Vagina (tissue), 2 donors: ENCODE results near the gene HOXB9. TPM values are rescaled to one million over a fixed set of nuclear protein-coding genes. Genes with fewer than 3 reads are reported as not detected.

Experiments used
- DNase-seq, 2 donors: peaks; one replicate each; pipeline ENCODE4 v3.0.0-alpha.2; 2017; ENCODE audit errors: extremely low spot score in 2 of 2
- H3K27ac ChIP-seq: fragments of 200-600 bp; sonication (generic); one replicate; pipeline ENCODE4 v1.5.1; 2019
- H3K27me3 ChIP-seq: fragments of 200-600 bp; sonication (generic); one replicate; pipeline ENCODE4 v1.5.1; 2019
- H3K36me3 ChIP-seq, 2 donors: fragments of 200-600 bp; sonication (generic); one replicate each; pipeline ENCODE4 v1.5.1; 2017 to 2019
- H3K4me1 ChIP-seq: fragments of 200-600 bp; sonication (generic); one replicate; pipeline ENCODE4 v1.5.1; 2019
- H3K4me3 ChIP-seq, 2 donors: fragments of 200-600 bp; sonication (generic); 1 replicate in 1 of 2; 2 replicates in 1 of 2; pipeline ENCODE4 v1.5.1; 2016 to 2019
- H3K9me3 ChIP-seq: fragments of 200-600 bp; sonication (generic); one replicate; pipeline ENCODE4 v1.5.1; 2019
- CTCF ChIP-seq, 3 experiments: fragments of 450-650 bp in 2 of 3; fragments of 200-600 bp in 1 of 3; sonication (generic) in 1 of 3; IDR thresholded peaks; one replicate each; pipeline ENCODE4 v1.5.1; 2017 to 2019; ENCODE audit warnings: antibody characterized with exemption in 3 of 3, mild to moderate bottlenecking in 2 of 3, moderate library complexity in 2 of 3
- POLR2A ChIP-seq, 2 donors: fragments of 450-650 bp; IDR thresholded peaks; one replicate each; pipeline ENCODE4 v1.6.1; 2017; ENCODE audit warnings: antibody characterized with exemption in 2 of 2, mild to moderate bottlenecking in 2 of 2, moderate library complexity in 2 of 2
- POLR2AphosphoS5 ChIP-seq, 2 donors: sonication (generic); formaldehyde crosslinking; IDR thresholded peaks; one replicate each; pipeline ENCODE4 v1.9.0; 2017; ENCODE audit warnings: antibody characterized with exemption in 2 of 2, mild to moderate bottlenecking in 2 of 2, low read depth in 1 of 2; ENCODE audit not compliant: insufficient read depth in 1 of 2
- intact Hi-C: fragments of 100-400 bp; cut with DNase I; formaldehyde crosslinking; loops from one replicate; pipeline ENCODE4 v1.15.1; 2023
- total RNA-seq: library from RNA; depleted of rRNA; stranded (reverse); fragments of >200 nt; gene quantifications from one replicate; pipeline ENCODE4 v1.2.3, GENCODE V29; 2016

Gene HOXB9
- total RNA-seq, 1 donor from 2014 or later, result not detected

- Histone ChIP-seq H3K27me3 (no peaks in the 10 kb centered on the region), H3K9me3 (no peaks in the 10 kb centered on the region), H3K4me1 (peaks cover 9% of the 10 kb centered on the region), H3K27ac (no peak overlapping the region), H3K36me3 (no peaks in the 10 kb centered on the region), H3K4me3 (no peak overlapping the region)
- intact Hi-C loops, result no loop called here
- no peak for TF ChIP-seq POLR2A (IDR thresholded peaks at IDR 0.05)
- no peak for TF ChIP-seq POLR2AphosphoS5 (IDR thresholded peaks at IDR 0.05; ENCODE audit: insufficient read depth in 1 of 2, low read depth in 1 of 2)
- no peak for TF ChIP-seq CTCF (IDR thresholded peaks at IDR 0.05)
- no peak for DNase-seq
Observed at GRCh38 chr17:48634493-48635208, 8.5 kb upstream of the HOXB9 start.

- H3K27ac ChIP-seq, result no peak overlapping the region
- H3K4me3 ChIP-seq, result no peak overlapping the region
- H3K4me1 ChIP-seq, result peaks cover 9% of the 10 kb centered on the region
- no peaks in the 10 kb centered on the region for H3K9me3 ChIP-seq
- no peaks in the 10 kb centered on the region for H3K36me3 ChIP-seq
- DNase-seq, result no peak
- intact Hi-C loops, result no loop called here
- TF ChIP-seq CTCF (IDR thresholded peaks at IDR 0.05), result no peak
- TF ChIP-seq POLR2A (IDR thresholded peaks at IDR 0.05), result no peak
- TF ChIP-seq POLR2AphosphoS5 (IDR thresholded peaks at IDR 0.05; ENCODE audit: insufficient read depth in 1 of 2, low read depth in 1 of 2), result no peak
- H3K27me3 ChIP-seq, result no peaks in the 10 kb centered on the region
Observed at GRCh38 chr17:48633266-48633677, 7.1 kb upstream of the HOXB9 start.

- Histone ChIP-seq H3K36me3 (no peaks in the 10 kb centered on the region), H3K9me3 (no peaks in the 10 kb centered on the region), H3K4me1 (peaks cover 9% of the 10 kb centered on the region), H3K4me3 (no peak overlapping the region), H3K27me3 (no peaks in the 10 kb centered on the region), H3K27ac (no peak overlapping the region)
- no peak for DNase-seq
- intact Hi-C loops, result no loop called here
- no peak for TF ChIP-seq POLR2AphosphoS5 (IDR thresholded peaks at IDR 0.05; ENCODE audit: insufficient read depth in 1 of 2, low read depth in 1 of 2)
- TF ChIP-seq POLR2A (IDR thresholded peaks at IDR 0.05), result no peak
- TF ChIP-seq CTCF (IDR thresholded peaks at IDR 0.05), result no peak
Observed at GRCh38 chr17:48632579-48633265, 6.6 kb upstream of the HOXB9 start.

GRCh38 chr17:48631693-48632578, 5.8 kb upstream of the HOXB9 start:
- TF ChIP-seq CTCF (IDR thresholded peaks at IDR 0.05) (no peak), POLR2AphosphoS5 (IDR thresholded peaks at IDR 0.05; ENCODE audit: insufficient read depth in 1 of 2, low read depth in 1 of 2) (no peak), POLR2A (IDR thresholded peaks at IDR 0.05) (no peak)
- intact Hi-C loops, result no loop called here
- H3K4me3 ChIP-seq, result no peak overlapping the region
- peaks cover 1% of the 10 kb centered on the region for H3K27me3 ChIP-seq
- H3K27ac ChIP-seq, result no peak overlapping the region
- H3K36me3 ChIP-seq, result no peaks in the 10 kb centered on the region
- H3K9me3 ChIP-seq, result no peaks in the 10 kb centered on the region
- peaks cover 9% of the 10 kb centered on the region for H3K4me1 ChIP-seq
- no peak for DNase-seq
